HEK293 (cell line): ENCODE measurements around the gene KRTAP1-1.

ENCODE experiments used
- CTCF ChIA-PET: fragments of 350-600 bp; formaldehyde crosslinking; extraction: SDS; loops from one replicate; lab custom pipeline; 2021; ENCODE audit warnings: antibody characterized with exemption; lab: Yijun Ruan, JAX
- POLR2A ChIA-PET: fragments of 300-600 bp; formaldehyde crosslinking; extraction: SDS; loops from one replicate; lab custom pipeline; 2020; ENCODE audit warnings: antibody characterized with exemption, inconsistent platforms; lab: Yijun Ruan, JAX
- H3K27ac ChIP-seq: fragments of 200-500 bp; sonication (Bioruptor generic); 2 replicates; pipeline ENCODE4 v1.5.1; 2014; ENCODE audit warnings: low read depth, low read length, control low read depth, inconsistent platforms; ENCODE audit errors: extremely low read depth
- H3K36me3 ChIP-seq, 2 experiments: fragments of 200-500 bp in 1 of 2; sonication (Bioruptor generic) in 1 of 2; 1 replicate in 1 of 2; 2 replicates in 1 of 2; pipeline ENCODE4 v1.5.1; 2014 to 2017; ENCODE audit warnings: inconsistent platforms in 2 of 2, low read length in 2 of 2; ENCODE audit not compliant: control insufficient read depth in 2 of 2, insufficient read depth in 1 of 2
- H3K4me1 ChIP-seq: fragments of 200-500 bp; sonication (Bioruptor generic); 2 replicates; pipeline ENCODE4 v1.5.1; 2014; ENCODE audit warnings: mild to moderate bottlenecking, low read length, inconsistent platforms; ENCODE audit not compliant: control insufficient read depth, insufficient read depth
- H3K4me3 ChIP-seq: 2 replicates; pipeline ENCODE4 v1.5.1; 2011; ENCODE audit warnings: low read depth, mild to moderate bottlenecking, control low read depth, low read length, moderate library complexity
- H3K9me3 ChIP-seq: fragments of 200-500 bp; sonication (Bioruptor generic); 2 replicates; pipeline ENCODE4 v1.5.1; 2014; ENCODE audit warnings: low read depth, low read length, inconsistent platforms; ENCODE audit not compliant: control insufficient read depth, insufficient read depth
- SALL2 ChIP-seq: fragments of 450-650 bp; formaldehyde crosslinking; IDR thresholded peaks from 2 replicates; pipeline ENCODE4 v1.5.0; 2017; ENCODE audit warnings: missing biosample characterization, mild to moderate bottlenecking, missing genetic modification characterization, borderline replicate concordance
- TCF7L2 ChIP-seq: IDR thresholded peaks from 2 replicates; pipeline ENCODE4 v1.6.1; 2011; ENCODE audit warnings: low read depth, mild to moderate bottlenecking, inconsistent platforms, low read length, moderate library complexity, borderline replicate concordance
- WT1 ChIP-seq: fragments of 450-650 bp; formaldehyde crosslinking; IDR thresholded peaks from 2 replicates; pipeline ENCODE4 v1.5.1; 2016; ENCODE audit warnings: missing biosample characterization, missing genetic modification characterization
- ZNF133 ChIP-seq: fragments of 450-650 bp; formaldehyde crosslinking; IDR thresholded peaks from 2 replicates; pipeline ENCODE4 v1.5.1; 2016; ENCODE audit warnings: missing biosample characterization, missing genetic modification characterization
- ZNF266 ChIP-seq: fragments of 450-650 bp; formaldehyde crosslinking; IDR thresholded peaks from 2 replicates; pipeline ENCODE4 v1.5.1; 2016; ENCODE audit warnings: missing biosample characterization, missing genetic modification characterization, low read depth
- ZNF274 ChIP-seq, 2 experiments: fragments of 200-500 bp in 1 of 2; fragments of 450-650 bp in 1 of 2; sonication (Bioruptor generic) in 1 of 2; formaldehyde crosslinking in 1 of 2; IDR thresholded peaks; 2 replicates each; pipeline versions ENCODE4 v1.5.1 to v1.6.1; 2014 to 2016; ENCODE audit warnings: borderline replicate concordance in 1 of 2, inconsistent platforms in 1 of 2, low read length in 1 of 2, missing biosample characterization in 1 of 2, missing genetic modification characterization in 1 of 2
- ZNF423 ChIP-seq: fragments of 450-650 bp; formaldehyde crosslinking; IDR thresholded peaks from 2 replicates; pipeline ENCODE4 v1.5.1; 2016; ENCODE audit warnings: missing biosample characterization, missing genetic modification characterization
- ZNF560 ChIP-seq: fragments of 450-650 bp; formaldehyde crosslinking; IDR thresholded peaks from 2 replicates; pipeline ENCODE4 v1.5.1; 2017; ENCODE audit warnings: missing biosample characterization, missing genetic modification characterization, borderline replicate concordance
- ZNF658 ChIP-seq: fragments of 450-650 bp; formaldehyde crosslinking; IDR thresholded peaks from 2 replicates; pipeline ENCODE4; 2016; ENCODE audit warnings: missing biosample characterization, missing genetic modification characterization
- ZNF747 ChIP-seq: fragments of 450-650 bp; formaldehyde crosslinking; IDR thresholded peaks from 2 replicates; pipeline ENCODE4 v1.5.1; 2016; ENCODE audit warnings: missing biosample characterization, missing genetic modification characterization
- ZSCAN16 ChIP-seq: fragments of 450-650 bp; formaldehyde crosslinking; IDR thresholded peaks from 2 replicates; pipeline ENCODE4 v1.5.1; 2016; ENCODE audit warnings: missing biosample characterization, missing genetic modification characterization
- TF ChIP-seq, protein P1 (sequence below): fragments of 450-650 bp; formaldehyde crosslinking; IDR thresholded peaks from 2 replicates; pipeline ENCODE4 v1.5.1; 2016; ENCODE audit warnings: missing biosample characterization, missing genetic modification characterization
- TF ChIP-seq, protein P2 (sequence below): IDR thresholded peaks from 2 replicates; pipeline ENCODE4 v1.6.1; 2011; ENCODE audit warnings: mild to moderate bottlenecking, low read depth, low read length, borderline replicate concordance
- TF ChIP-seq, protein P3 (sequence below): fragments of 450-650 bp; IDR thresholded peaks from 2 replicates; pipeline ENCODE4 v1.5.1; 2018; ENCODE audit warnings: missing biosample characterization, missing genetic modification characterization
- TF ChIP-seq, protein P4 (sequence below): fragments of 450-650 bp; formaldehyde crosslinking; IDR thresholded peaks from 2 replicates; pipeline ENCODE4 v1.5.1; 2017; ENCODE audit warnings: missing biosample characterization, missing genetic modification characterization
- TF ChIP-seq, protein P5 (sequence below): fragments of 450-650 bp; formaldehyde crosslinking; IDR thresholded peaks from 2 replicates; pipeline ENCODE4 v1.5.1; 2016; ENCODE audit warnings: missing biosample characterization, missing genetic modification characterization, low read depth

Gene KRTAP1-1

DNA sequence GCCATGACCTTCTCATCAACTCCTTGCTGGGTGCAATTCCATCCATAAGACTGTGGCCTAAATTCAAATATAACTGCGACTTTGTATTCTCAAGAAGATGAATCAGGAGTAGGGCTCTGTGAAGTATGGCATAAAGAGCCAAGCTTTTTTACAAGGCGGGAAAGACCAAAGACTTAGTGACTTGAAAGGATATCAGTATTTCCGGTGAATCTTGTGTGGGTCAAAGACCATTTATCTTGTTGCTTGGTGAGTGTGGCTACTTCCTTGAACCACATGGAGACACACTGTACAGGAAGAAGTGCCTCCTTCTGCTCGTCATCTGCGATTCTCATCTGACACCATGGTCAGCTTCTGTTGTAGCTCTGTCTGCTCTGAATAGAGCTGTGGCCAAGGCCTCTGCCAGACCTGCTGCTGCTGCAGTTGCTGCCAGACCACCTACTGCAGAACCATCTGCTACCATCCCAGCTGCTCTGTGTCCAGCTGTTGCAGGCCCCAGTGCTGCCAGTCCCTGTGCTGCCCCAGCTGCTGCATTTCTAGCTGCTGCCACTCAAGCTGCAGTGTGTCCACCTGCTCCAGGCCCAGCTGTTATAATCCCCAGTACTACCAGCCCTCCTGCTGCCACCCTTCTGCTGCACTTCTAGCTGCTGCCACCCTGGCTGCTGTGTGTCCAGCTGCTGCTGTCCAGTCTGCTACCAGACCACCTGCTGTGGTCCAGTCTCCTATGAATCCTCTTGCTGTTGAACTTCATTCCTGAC is 30.5 kb upstream of the KRTAP1-1 start:
- Histone ChIP-seq H3K27ac (no peak overlapping the region), H3K4me3 (no peak overlapping the region), H3K9me3 (no peaks in the 10 kb centered on the region), H3K36me3 (no peaks in the 10 kb centered on the region), H3K4me1 (no peaks in the 10 kb centered on the region)
- TF ChIP-seq ZSCAN16 (tag by site-specific recombination), result no peak
- no peak for TF ChIP-seq ZNF423 (tag by site-specific recombination)
- TF ChIP-seq, protein P1, sequence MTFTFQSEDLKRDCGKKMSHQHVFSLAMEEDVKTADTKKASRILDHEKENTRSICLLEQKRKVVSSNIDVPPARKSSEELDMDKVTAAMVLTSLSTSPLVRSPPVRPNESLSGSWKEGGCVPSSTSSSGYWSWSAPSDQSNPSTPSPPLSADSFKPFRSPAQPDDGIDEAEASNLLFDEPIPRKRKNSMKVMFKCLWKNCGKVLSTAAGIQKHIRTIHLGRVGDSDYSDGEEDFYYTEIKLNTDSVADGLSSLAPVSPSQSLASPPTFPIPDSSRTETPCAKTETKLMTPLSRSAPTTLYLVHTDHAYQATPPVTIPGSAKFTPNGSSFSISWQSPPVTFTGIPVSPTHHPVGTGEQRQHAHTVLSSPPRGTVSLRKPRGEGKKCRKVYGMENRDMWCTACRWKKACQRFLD (tag by site-specific recombination), result no peak
- TF ChIP-seq, protein P2, sequence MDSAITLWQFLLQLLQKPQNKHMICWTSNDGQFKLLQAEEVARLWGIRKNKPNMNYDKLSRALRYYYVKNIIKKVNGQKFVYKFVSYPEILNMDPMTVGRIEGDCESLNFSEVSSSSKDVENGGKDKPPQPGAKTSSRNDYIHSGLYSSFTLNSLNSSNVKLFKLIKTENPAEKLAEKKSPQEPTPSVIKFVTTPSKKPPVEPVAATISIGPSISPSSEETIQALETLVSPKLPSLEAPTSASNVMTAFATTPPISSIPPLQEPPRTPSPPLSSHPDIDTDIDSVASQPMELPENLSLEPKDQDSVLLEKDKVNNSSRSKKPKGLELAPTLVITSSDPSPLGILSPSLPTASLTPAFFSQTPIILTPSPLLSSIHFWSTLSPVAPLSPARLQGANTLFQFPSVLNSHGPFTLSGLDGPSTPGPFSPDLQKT, result no peak
- TF ChIP-seq, protein P3, sequence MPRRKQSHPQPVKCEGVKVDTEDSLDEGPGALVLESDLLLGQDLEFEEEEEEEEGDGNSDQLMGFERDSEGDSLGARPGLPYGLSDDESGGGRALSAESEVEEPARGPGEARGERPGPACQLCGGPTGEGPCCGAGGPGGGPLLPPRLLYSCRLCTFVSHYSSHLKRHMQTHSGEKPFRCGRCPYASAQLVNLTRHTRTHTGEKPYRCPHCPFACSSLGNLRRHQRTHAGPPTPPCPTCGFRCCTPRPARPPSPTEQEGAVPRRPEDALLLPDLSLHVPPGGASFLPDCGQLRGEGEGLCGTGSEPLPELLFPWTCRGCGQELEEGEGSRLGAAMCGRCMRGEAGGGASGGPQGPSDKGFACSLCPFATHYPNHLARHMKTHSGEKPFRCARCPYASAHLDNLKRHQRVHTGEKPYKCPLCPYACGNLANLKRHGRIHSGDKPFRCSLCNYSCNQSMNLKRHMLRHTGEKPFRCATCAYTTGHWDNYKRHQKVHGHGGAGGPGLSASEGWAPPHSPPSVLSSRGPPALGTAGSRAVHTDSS (tag by site-specific recombination), result no peak
- no peak for TF ChIP-seq WT1 (tag by site-specific recombination)
- no peak for TF ChIP-seq ZNF560
- TF ChIP-seq ZNF274 (IDR thresholded peaks at IDR 0.05; ENCODE audit: low read length), result no peak
- no peak for TF ChIP-seq ZNF274 (tag by site-specific recombination; IDR thresholded peaks at IDR 0.05; ENCODE audit: borderline replicate concordance)
- TF ChIP-seq SALL2 (tag by site-specific recombination), result no peak
- no peak for TF ChIP-seq ZNF266 (tag by site-specific recombination)
- POLR2A ChIA-PET, result no interaction called here
- CTCF ChIA-PET, result interaction anchor here (0.7 to 1.5 kb wide), 4 partner anchors 12 to 576 kb away, joined by 3 to 5 read pairs (median 4); partner anchors contain the start of gene KRTAP2-3

DNA sequence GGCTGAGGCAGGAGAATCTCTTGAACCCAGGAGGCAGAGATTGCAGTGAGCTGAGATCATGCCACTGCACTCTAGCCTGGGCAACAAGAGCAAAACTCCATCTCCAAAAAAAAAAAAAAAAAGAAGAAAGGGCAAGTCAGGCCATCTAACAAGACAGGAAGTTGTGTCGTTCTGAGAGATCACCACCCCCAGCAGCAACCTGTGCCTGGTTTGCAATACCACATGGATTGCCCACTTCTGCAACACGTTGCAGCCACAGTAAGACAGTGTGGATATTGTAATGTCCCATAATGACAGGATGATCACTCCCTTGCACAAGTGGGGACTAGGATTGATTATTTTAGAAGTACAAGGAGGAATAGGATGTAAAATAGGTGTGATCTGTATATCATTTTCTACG is 27.8 kb upstream of the KRTAP1-1 start:
- ChIA-PET CTCF (no interaction called here), POLR2A (no interaction called here)
- no peak overlapping the region for H3K4me3 ChIP-seq

More for the DNA sequence above, 27.8 kb upstream of the KRTAP1-1 start:
- no peak overlapping the region for H3K27ac ChIP-seq
- H3K36me3 ChIP-seq, result no peaks in the 10 kb centered on the region
- H3K9me3 ChIP-seq, result no peaks in the 10 kb centered on the region
- no peaks in the 10 kb centered on the region for H3K4me1 ChIP-seq
- TF ChIP-seq TCF7L2 (no peak), ZNF747 (tag by site-specific recombination) (no peak), ZNF658 (tag by site-specific recombination) (no peak), ZNF133 (tag by site-specific recombination) (no peak)
- TF ChIP-seq, protein P4, sequence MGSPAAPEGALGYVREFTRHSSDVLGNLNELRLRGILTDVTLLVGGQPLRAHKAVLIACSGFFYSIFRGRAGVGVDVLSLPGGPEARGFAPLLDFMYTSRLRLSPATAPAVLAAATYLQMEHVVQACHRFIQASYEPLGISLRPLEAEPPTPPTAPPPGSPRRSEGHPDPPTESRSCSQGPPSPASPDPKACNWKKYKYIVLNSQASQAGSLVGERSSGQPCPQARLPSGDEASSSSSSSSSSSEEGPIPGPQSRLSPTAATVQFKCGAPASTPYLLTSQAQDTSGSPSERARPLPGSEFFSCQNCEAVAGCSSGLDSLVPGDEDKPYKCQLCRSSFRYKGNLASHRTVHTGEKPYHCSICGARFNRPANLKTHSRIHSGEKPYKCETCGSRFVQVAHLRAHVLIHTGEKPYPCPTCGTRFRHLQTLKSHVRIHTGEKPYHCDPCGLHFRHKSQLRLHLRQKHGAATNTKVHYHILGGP (tag by site-specific recombination), result no peak
- TF ChIP-seq, protein P5, sequence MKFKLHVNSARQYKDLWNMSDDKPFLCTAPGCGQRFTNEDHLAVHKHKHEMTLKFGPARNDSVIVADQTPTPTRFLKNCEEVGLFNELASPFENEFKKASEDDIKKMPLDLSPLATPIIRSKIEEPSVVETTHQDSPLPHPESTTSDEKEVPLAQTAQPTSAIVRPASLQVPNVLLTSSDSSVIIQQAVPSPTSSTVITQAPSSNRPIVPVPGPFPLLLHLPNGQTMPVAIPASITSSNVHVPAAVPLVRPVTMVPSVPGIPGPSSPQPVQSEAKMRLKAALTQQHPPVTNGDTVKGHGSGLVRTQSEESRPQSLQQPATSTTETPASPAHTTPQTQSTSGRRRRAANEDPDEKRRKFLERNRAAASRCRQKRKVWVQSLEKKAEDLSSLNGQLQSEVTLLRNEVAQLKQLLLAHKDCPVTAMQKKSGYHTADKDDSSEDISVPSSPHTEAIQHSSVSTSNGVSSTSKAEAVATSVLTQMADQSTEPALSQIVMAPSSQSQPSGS, result no peak
